Bronchial epithelial cell (primary cell): ENCODE measurements around the gene ASB1. TPM values are rescaled to one million over a fixed set of nuclear protein-coding genes. Genes with fewer than 3 reads are reported as not detected.

Experiments used
- DNase-seq: peaks from one replicate; pipeline ENCODE4 v3.0.0-alpha.2; 2010; ENCODE audit warnings: low read depth
- FAIRE-seq: peaks from 2 replicates; lab custom pipeline; 2011; peaks lifted over from hg19 to GRCh38; lab: Jason Lieb, UNC
- H3K27me3 ChIP-seq: 2 replicates; pipeline ENCODE4 v1.5.1; 2011; ENCODE audit warnings: low read length; ENCODE audit not compliant: control insufficient read depth, insufficient read depth
- H3K36me3 ChIP-seq: 2 replicates; pipeline ENCODE4 v1.5.1; 2011; ENCODE audit warnings: low read length; ENCODE audit not compliant: control insufficient read depth, insufficient read depth
- H3K4me3 ChIP-seq: 2 replicates; pipeline ENCODE4 v1.5.1; 2011; ENCODE audit warnings: mild to moderate bottlenecking, low read depth, low read length, control low read depth
- CTCF ChIP-seq: IDR thresholded peaks from 2 replicates; pipeline ENCODE4 v1.5.1; 2011; ENCODE audit warnings: mild to moderate bottlenecking, moderate library complexity, low read length, control low read depth, inconsistent platforms; ENCODE audit not compliant: insufficient read depth, severe bottlenecking
- total RNA-seq: library from RNA; depleted of rRNA; stranded (reverse); fragments of >200 nt; gene quantifications from 2 replicates; pipeline ENCODE4 v1.2.1, GENCODE V29; 2014

Gene ASB1
- total RNA-seq, 1 donor from 2014 or later = 41.9 TPM

GRCh38 chr2:238422940-238423339 lies 3.8 kb upstream of the ASB1 start:
- Histone ChIP-seq H3K27me3 (no peaks in the 10 kb centered on the region), H3K4me3 (no peak overlapping the region), H3K36me3 (no peaks in the 10 kb centered on the region)
- FAIRE-seq (no peak), DNase-seq (no peak)
- TF ChIP-seq CTCF = no peak

- FAIRE-seq (no peak), DNase-seq (no peak)
- H3K27me3 ChIP-seq = no peaks in the 10 kb centered on the region
- TF ChIP-seq CTCF = no peak
- H3K36me3 ChIP-seq = no peaks in the 10 kb centered on the region
- no peak overlapping the region for H3K4me3 ChIP-seq
Measured at GRCh38 chr2:238423561-238424312, 3.0 kb upstream of the ASB1 start.

GRCh38 chr2:238424313-238424700 lies 2.4 kb upstream of the ASB1 start:
- no peaks in the 10 kb centered on the region for H3K36me3 ChIP-seq
- DNase-seq (no peak), FAIRE-seq (no peak)
- TF ChIP-seq CTCF = no peak
- no peaks in the 10 kb centered on the region for H3K27me3 ChIP-seq
- H3K4me3 ChIP-seq = no peak overlapping the region

GRCh38 chr2:238425505-238425978 lies 1.2 kb upstream of the ASB1 start:
- no peak for FAIRE-seq
- H3K27me3 ChIP-seq = no peaks in the 10 kb centered on the region
- H3K4me3 ChIP-seq = no peak overlapping the region
- no peak for TF ChIP-seq CTCF
- DNase-seq = no peak
- H3K36me3 ChIP-seq = peaks cover 2% of the 10 kb centered on the region

- FAIRE-seq (peak; percentile 80), DNase-seq (peak; percentile 32)
- H3K27me3 ChIP-seq = no peaks in the 10 kb centered on the region
- peak overlapping the region; percentile 67 for H3K4me3 ChIP-seq
- H3K36me3 ChIP-seq = peaks cover 2% of the 10 kb centered on the region
- TF ChIP-seq CTCF = no peak
Measured at GRCh38 chr2:238425979-238426567, 654 bp upstream of the ASB1 start.
